HEK293 (cell line): Measurements from ENCODE around the gene SYPL2.

Experiments
- CTCF ChIA-PET: fragments of 350-600 bp; formaldehyde crosslinking; extraction: SDS; loops from one replicate; lab custom pipeline; 2021; ENCODE audit warnings: antibody characterized with exemption; lab: Yijun Ruan, JAX
- POLR2A ChIA-PET: fragments of 300-600 bp; formaldehyde crosslinking; extraction: SDS; loops from one replicate; lab custom pipeline; 2020; ENCODE audit warnings: antibody characterized with exemption, inconsistent platforms; lab: Yijun Ruan, JAX
- H3K27ac ChIP-seq: fragments of 200-500 bp; sonication (Bioruptor generic); 2 replicates; pipeline ENCODE4 v1.5.1; 2014; ENCODE audit warnings: low read depth, low read length, control low read depth, inconsistent platforms; ENCODE audit errors: extremely low read depth
- H3K36me3 ChIP-seq, 2 experiments: fragments of 200-500 bp in 1 of 2; sonication (Bioruptor generic) in 1 of 2; 1 replicate in 1 of 2; 2 replicates in 1 of 2; pipeline ENCODE4 v1.5.1; 2014 to 2017; ENCODE audit warnings: inconsistent platforms in 2 of 2, low read length in 2 of 2; ENCODE audit not compliant: control insufficient read depth in 2 of 2, insufficient read depth in 1 of 2
- H3K4me1 ChIP-seq: fragments of 200-500 bp; sonication (Bioruptor generic); 2 replicates; pipeline ENCODE4 v1.5.1; 2014; ENCODE audit warnings: mild to moderate bottlenecking, low read length, inconsistent platforms; ENCODE audit not compliant: control insufficient read depth, insufficient read depth
- H3K4me3 ChIP-seq: 2 replicates; pipeline ENCODE4 v1.5.1; 2011; ENCODE audit warnings: low read depth, mild to moderate bottlenecking, control low read depth, low read length, moderate library complexity
- H3K9me3 ChIP-seq: fragments of 200-500 bp; sonication (Bioruptor generic); 2 replicates; pipeline ENCODE4 v1.5.1; 2014; ENCODE audit warnings: low read depth, low read length, inconsistent platforms; ENCODE audit not compliant: control insufficient read depth, insufficient read depth
- ATF2 ChIP-seq: fragments of 450-650 bp; formaldehyde crosslinking; IDR thresholded peaks from 2 replicates; pipeline ENCODE4 v1.5.1; 2016; ENCODE audit warnings: missing biosample characterization, missing genetic modification characterization, low read depth
- EGR2 ChIP-seq: fragments of 450-650 bp; formaldehyde crosslinking; IDR thresholded peaks from 2 replicates; pipeline ENCODE4 v1.5.1; 2016; ENCODE audit warnings: low read depth, missing biosample characterization, missing genetic modification characterization
- GLIS2 ChIP-seq: fragments of 450-650 bp; formaldehyde crosslinking; IDR thresholded peaks from 2 replicates; pipeline ENCODE4 v1.5.1; 2016; ENCODE audit warnings: missing biosample characterization, missing genetic modification characterization
- KLF10 ChIP-seq: fragments of 450-650 bp; IDR thresholded peaks from 2 replicates; pipeline ENCODE4 v1.5.1; 2018; ENCODE audit warnings: missing biosample characterization, mild to moderate bottlenecking, missing genetic modification characterization
- KLF17 ChIP-seq: fragments of 450-650 bp; formaldehyde crosslinking; IDR thresholded peaks from 2 replicates; pipeline ENCODE4 v1.5.1; 2016; ENCODE audit warnings: missing biosample characterization, missing genetic modification characterization
- MYNN ChIP-seq: fragments of 450-650 bp; formaldehyde crosslinking; IDR thresholded peaks from 2 replicates; pipeline ENCODE4 v1.5.1; 2016; ENCODE audit warnings: missing biosample characterization, missing genetic modification characterization, borderline replicate concordance
- SP2 ChIP-seq: fragments of 450-650 bp; formaldehyde crosslinking; IDR thresholded peaks from 2 replicates; pipeline ENCODE4 v1.5.1; 2016; ENCODE audit warnings: missing biosample characterization, missing genetic modification characterization
- SP7 ChIP-seq: fragments of 450-650 bp; formaldehyde crosslinking; IDR thresholded peaks from 2 replicates; pipeline ENCODE4 v1.5.1; 2016; ENCODE audit warnings: missing biosample characterization, missing genetic modification characterization
- ZBTB11 ChIP-seq: fragments of 450-650 bp; formaldehyde crosslinking; conservative IDR thresholded peaks from 2 replicates; pipeline ENCODE4 v1.5.1; 2016; ENCODE audit warnings: low read depth, missing biosample characterization, missing genetic modification characterization
- ZBTB26 ChIP-seq: fragments of 450-650 bp; formaldehyde crosslinking; optimal IDR thresholded peaks from 2 replicates; pipeline ENCODE3; 2016; ENCODE audit warnings: missing biosample characterization, mild to moderate bottlenecking, missing genetic modification characterization
- ZBTB44 ChIP-seq: fragments of 450-650 bp; IDR thresholded peaks from 2 replicates; pipeline ENCODE4 v1.5.1; 2018; ENCODE audit warnings: missing biosample characterization, mild to moderate bottlenecking, missing genetic modification characterization
- ZFP41 ChIP-seq: fragments of 450-650 bp; formaldehyde crosslinking; IDR thresholded peaks from 2 replicates; pipeline ENCODE4 v1.5.1; 2016; ENCODE audit warnings: missing biosample characterization, missing genetic modification characterization, borderline replicate concordance
- ZNF16 ChIP-seq: fragments of 450-650 bp; formaldehyde crosslinking; IDR thresholded peaks from 2 replicates; pipeline ENCODE4 v1.5.1; 2016; ENCODE audit warnings: low read depth, missing biosample characterization, missing genetic modification characterization
- ZNF302 ChIP-seq: fragments of 450-650 bp; formaldehyde crosslinking; IDR thresholded peaks from 2 replicates; pipeline ENCODE4 v1.5.1; 2016; ENCODE audit warnings: missing biosample characterization, missing genetic modification characterization, low read depth
- ZNF366 ChIP-seq: fragments of 450-650 bp; formaldehyde crosslinking; conservative IDR thresholded peaks from 2 replicates; pipeline ENCODE4 v1.5.1; 2016; ENCODE audit warnings: missing biosample characterization, missing genetic modification characterization
- ZNF398 ChIP-seq: fragments of 450-650 bp; formaldehyde crosslinking; IDR thresholded peaks from 2 replicates; pipeline ENCODE4 v1.5.1; 2017; ENCODE audit warnings: missing biosample characterization, missing genetic modification characterization
- ZNF580 ChIP-seq: fragments of 450-650 bp; formaldehyde crosslinking; IDR thresholded peaks from 2 replicates; pipeline ENCODE4 v1.5.1; 2016; ENCODE audit warnings: missing biosample characterization, missing genetic modification characterization
- ZNF677 ChIP-seq: fragments of 450-650 bp; IDR thresholded peaks from 2 replicates; pipeline ENCODE4 v1.5.0; 2018; ENCODE audit warnings: missing biosample characterization, mild to moderate bottlenecking, missing genetic modification characterization, moderate library complexity
- ZNF785 ChIP-seq: fragments of 450-650 bp; formaldehyde crosslinking; IDR thresholded peaks from 2 replicates; pipeline ENCODE4 v1.5.1; 2016; ENCODE audit warnings: missing biosample characterization, missing genetic modification characterization
- ZSCAN4 ChIP-seq: fragments of 450-650 bp; formaldehyde crosslinking; IDR thresholded peaks from 2 replicates; pipeline ENCODE4 v1.5.1; 2017; ENCODE audit warnings: missing biosample characterization, missing genetic modification characterization

SYPL2 gene

GRCh38 chr1:109466452-109467300 is at the start of gene SYPL2:
SYPL2 (plus strand) TSS chr1:109466546; CDS start chr1:109466844, 298 bp downstream.
- Histone ChIP-seq H3K4me1 (no peaks in the 10 kb centered on the region; the same call in 1 of the 2 replicates), H3K4me3 (peak within 1 kb of the TSS; percentile 47), H3K9me3 (no peaks in the 10 kb centered on the region), H3K27ac (no peak within 1 kb of the TSS; the same call in 1 of the 2 replicates), H3K36me3 (no peaks in the 10 kb centered on the region)
- ChIA-PET CTCF (interaction anchor here (0.6 kb wide), 1 partner anchor 43 kb away, joined by 3 read pairs; no protein-coding TSS in a partner anchor), POLR2A (interaction anchor here (1.0 kb wide), 1 partner anchor 367 kb away, joined by 4 read pairs; no protein-coding TSS in a partner anchor)
- TF ChIP-seq ZNF677 (tag by site-specific recombination) (0 out of 2 replicates have a peak, but pooled peaks have one; percentile 16), ZBTB44 (tag by site-specific recombination) (0 out of 2 replicates have a peak, but pooled peaks have one; percentile 13), ZNF366 (tag by site-specific recombination) (peak; percentile 87), KLF17 (tag by site-specific recombination) (no peak), ZSCAN4 (tag by site-specific recombination) (no peak), ZNF302 (tag by site-specific recombination) (no peak), MYNN (tag by site-specific recombination) (no peak), SP7 (peak; percentile 16; the same call in 1 of the 2 replicates), ZFP41 (no peak), ZNF398 (tag by site-specific recombination) (peak; percentile 92), KLF10 (tag by site-specific recombination) (peak; percentile 56; the same call in 1 of the 2 replicates), ZBTB26 (tag by site-specific recombination) (peak; percentile 73), GLIS2 (tag by site-specific recombination) (peak; percentile 64; the same call in 1 of the 2 replicates), ATF2 (tag by site-specific recombination) (no peak), SP2 (tag by site-specific recombination) (peak; percentile 61), ZNF580 (no peak), ZBTB11 (tag by site-specific recombination) (0 out of 2 replicates have a peak, but pooled peaks have one; percentile 12), ZNF785 (tag by site-specific recombination) (no peak), ZNF16 (tag by site-specific recombination) (no peak), EGR2 (tag by site-specific recombination) (peak; percentile 40; the same call in 1 of the 2 replicates)
